Non-pigmented ciliary epithelial cell (primary cell): ENCODE measurements around the gene SLC4A8.
"Not testable (repeated sequence)": the region's sequence is repeated elsewhere in the genome, so short reads cannot be mapped to it uniquely, and the experiment has no call there.

Experiments used
- DNase-seq: peaks from one replicate; pipeline ENCODE4 v3.0.0-alpha.2; 2010; ENCODE audit warnings: low read depth

Gene SLC4A8

DNA sequence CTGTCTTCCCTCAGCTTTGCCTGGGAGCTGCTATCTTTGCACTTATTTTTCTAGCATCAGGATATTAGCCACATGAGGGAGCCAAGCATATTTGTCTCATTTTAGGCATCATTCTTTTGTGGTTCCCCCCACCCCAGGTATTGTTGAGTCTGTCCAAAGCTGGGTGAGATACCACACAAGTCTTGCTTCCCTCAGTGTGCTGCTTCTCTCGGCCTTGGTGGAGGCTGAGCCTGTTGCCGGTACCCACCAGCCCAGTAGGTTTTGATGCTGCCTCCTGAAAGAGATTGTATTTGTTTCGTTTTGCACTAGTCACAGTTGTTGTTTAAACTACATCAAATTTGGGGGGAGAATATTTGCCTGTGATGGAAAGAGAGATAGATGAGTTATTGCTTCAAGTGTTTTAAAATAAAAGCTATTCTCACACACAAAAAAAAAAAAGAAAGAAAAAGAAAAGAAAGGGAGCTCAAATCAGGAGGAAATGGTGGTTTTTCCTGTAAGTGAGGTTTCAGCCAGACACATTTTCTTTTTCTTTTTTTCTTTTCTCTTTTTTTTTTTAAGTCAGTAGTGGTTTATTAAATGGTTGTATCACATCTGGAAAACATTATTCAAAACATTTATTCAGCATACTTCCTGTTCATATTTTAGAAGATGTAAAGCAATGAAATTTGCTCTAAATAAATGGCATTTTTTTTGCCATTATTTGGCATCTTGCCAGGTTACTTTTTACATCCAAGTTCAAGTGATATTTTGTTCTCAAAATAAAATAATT is 58.5 kb downstream of the SLC4A8 start:
- DNase-seq, result no peak

DNA sequence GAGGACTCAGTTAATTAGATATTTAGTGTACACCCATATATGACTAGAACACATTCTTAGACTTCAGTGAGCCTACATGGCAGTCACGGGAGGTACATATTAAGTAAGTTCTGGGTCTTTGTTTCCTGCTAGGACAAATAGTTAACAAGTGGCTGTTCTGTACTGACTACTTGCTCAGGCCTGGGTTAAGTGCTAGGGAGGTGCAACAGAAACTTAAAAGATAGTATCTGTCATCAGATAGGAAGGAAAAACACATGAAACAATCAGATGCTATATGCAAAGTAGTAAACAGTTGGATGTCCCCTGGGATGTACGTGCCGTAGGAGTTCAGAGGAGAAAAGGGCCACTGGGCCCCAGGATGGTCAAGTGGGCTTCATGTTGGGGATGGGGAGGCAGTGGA is 59.5 kb downstream of the SLC4A8 start:
- no peak for DNase-seq

DNA sequence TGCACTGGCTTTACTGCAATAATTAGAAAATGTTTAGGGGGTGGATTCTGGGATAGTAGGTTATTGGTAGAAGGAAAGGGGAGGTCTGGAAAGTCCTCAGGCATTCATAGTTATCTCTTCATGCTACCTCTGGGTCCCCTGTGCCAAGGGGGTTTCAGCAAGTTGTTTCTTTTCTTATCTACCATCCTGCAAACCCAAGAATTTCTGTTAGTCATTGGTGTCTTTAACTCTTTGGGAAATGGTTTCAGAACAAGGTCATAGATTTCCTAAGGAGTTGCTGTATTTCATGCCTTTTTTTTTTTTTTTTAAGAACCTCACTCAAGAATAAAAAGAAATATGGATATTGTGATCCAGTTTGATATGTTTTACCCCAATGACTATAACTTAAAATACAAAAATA is 63.6 kb downstream of the SLC4A8 start:
- no peak for DNase-seq

DNA sequence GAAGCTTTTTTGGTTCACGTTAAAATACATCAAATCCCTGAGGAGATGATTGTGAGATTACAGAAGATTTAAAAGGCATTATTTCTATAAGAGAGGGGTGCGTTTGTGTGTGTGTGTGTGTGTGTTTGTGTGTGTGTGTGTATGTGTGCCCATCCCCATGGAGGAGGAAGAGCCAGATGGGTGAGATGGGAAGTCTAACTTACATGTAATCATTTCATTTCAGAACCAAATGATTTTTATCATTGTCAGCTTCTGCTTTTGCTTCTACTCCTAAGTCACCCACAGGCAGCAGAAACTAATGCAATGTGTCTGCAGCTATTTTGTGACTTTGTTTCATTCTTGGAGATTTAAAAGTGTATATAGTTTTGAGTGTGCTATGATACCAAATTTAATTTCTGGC is 68.7 kb downstream of the SLC4A8 start:
- no peak for DNase-seq

DNA sequence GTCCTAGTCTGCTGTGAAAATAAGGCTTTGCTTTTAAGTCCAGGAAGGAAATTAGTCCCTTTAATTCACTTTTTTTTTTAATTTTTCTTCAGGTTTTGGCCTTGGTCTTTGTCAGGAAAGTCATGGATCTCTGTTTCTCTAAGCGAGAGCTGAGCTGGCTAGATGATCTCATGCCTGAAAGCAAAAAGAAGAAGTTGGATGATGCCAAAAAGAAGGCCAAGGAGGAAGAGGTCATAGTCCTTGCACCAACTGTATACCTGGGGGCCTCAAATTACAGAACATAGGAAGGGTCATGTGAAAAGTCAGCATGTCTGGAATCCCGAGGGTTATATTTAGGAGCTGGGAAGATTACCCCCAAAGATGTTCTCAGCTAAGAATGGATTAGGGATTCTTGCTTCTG is 72.3 kb downstream of the SLC4A8 start:
- no peak for DNase-seq

DNA sequence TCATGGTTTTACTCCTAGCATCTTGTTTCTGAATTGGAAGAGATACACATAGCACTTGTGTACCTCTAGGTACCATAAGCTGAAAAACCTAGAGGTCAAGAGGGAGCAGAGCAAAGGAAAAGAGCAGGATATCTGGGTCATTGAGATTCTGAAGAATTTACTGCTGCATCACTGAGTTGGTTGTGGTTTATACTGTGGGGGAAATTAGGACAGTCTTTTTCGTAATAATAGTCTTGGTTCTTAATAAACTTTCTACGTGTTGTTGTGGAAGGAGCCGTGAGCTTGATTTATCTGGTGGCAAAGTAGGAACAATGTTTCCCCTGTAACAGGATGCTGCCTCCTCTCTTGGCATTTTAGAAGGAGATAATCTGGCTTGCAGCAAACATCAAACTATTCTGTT is 80.2 kb downstream of the SLC4A8 start:
- no peak for DNase-seq

DNA sequence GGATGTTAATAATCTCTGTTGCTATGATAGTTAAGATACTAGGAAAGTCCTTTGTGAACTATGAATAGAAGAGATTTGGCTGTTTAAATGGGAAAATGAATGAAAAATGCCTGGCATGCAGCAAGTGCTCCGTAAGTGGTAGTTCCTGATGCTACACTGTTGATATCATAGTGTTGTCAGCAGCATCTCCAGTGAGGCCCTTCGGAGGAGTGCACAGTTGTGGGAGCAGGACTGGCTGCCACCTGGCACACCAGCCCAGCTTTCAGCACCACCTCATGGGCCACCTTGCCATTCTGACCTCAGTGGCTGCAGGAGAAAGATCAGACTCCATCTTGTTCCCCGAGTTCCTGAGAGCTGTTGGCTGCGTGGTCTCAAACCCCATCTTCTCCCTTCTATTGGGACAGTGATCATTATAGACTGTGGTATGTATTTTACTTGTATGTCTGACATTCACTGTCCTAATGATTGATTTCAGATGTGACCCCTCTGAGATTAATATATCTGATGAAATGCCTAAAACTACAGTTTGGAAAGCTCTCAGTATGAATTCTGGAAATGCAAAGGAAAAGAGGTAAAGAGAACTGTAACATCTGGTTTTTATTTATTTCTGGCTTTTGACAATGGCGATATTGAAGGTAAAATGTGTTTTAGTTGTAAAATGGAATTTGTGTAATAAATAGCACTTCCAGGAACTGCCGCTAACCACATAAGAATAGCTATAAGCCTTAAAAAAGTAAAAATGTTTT is 80.9 kb downstream of the SLC4A8 start:
- DNase-seq, result no peak

DNA sequence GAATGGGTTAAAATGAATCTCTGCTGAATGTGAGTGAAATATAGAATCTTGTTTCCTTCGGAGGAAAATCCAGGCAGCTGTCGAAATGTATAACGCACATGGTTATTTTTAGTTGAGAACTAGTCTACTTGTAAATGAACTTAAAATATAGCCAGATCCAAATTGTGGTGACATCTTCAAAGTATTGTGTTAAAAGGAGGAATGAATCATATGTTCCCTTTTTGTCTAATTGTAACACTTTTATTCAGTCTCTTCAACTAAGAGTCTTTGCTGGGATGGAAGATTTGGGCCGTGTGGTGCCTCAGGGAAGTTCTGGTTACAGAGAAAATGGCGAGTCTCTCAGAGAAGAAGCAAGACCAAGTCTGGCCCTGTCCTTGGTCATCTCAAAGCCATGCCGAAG is 82.5 kb downstream of the SLC4A8 start:
- no peak for DNase-seq

DNA sequence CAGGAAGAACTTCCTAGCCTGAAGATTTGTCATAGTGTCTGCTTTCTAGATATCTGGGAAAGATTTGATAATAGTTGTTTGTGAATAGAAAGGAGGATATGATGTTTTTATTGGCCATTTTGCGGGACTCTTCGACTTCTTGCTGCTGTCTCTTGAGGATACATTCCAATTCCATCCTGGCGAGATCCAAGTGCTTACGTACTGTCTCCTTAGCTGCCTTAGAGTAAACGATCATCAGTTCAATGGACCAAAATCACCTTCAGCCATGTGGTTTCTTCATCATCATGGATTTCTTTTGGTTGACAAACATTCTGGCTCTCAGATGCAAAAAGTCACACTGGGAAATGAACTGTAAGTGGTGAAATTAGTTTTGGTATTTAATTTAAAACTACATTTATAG is 83.7 kb downstream of the SLC4A8 start:
- no peak for DNase-seq

DNA sequence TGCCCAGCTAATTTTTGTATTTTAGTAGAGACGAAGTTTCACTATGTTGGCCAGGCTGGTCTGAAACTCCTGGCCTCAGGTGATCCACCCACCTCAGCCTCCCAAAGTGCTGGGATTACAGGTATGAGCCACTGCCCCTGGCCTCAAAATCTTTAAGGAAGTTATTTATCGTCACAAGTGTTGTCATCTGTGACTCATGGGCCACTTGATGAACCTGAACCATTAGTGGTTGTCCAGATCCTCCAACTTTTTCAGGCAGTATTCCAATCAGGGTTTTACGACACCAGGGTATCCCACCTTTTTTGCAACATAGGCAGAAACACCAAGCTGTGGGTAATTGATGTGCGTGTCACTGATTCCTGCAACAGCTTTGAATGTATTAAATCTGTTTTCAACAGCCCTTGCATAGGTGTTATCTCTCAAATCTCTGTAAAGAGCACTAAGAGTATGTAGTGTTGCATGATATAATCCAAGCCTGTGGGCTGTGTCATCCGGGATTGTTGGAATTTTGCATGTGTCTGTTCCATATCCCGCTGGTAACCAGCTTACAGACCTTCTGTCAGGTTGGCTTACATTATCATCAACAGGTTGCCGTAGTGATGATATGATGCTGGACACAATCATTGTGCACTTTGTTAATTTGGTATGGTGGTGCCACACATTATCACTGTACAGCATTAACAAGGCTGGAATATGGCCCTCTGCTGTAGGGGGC is 87.1 kb downstream of the SLC4A8 start:
- DNase-seq, result no peak

DNA sequence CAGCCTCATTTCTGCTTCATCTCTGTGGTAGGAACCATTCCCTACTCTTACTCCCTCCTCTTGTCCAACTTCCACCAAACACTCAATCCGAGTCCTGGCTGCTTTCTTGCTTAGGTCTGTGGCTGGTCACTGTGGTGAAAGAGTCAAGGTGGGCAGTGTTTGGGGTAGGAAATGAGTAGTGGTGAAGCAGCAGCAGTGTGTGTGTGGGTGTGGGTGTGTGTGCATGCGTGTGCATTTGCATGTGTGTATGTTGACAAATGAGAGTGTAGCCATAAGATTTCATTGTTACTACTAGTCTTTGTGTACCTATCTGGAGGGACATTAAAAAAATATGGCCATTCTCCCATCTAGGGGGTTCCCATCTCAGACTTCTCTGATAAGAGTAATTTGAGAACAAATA is 87.8 kb downstream of the SLC4A8 start:
- no peak for DNase-seq

DNA sequence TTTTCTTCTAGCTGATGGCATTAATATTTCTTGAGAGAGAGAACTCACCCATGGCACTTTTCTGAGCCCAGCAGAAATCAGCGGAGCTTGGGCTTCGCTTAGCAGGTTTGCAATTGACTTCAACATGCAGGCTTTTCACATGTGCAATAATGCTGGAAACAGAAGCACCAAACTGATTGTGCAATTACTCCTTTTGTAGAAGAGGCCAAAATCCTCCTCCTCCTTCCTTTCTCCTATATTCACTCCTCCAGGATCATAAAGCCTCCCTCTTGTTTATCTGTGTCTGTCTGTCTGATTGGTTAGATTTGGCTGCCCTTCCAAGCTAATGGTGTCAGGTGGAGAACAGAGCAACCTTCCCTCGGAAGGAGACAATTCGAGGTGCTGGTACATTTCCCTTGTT is 90.4 kb downstream of the SLC4A8 start:
- not testable (repeated sequence) for DNase-seq

DNA sequence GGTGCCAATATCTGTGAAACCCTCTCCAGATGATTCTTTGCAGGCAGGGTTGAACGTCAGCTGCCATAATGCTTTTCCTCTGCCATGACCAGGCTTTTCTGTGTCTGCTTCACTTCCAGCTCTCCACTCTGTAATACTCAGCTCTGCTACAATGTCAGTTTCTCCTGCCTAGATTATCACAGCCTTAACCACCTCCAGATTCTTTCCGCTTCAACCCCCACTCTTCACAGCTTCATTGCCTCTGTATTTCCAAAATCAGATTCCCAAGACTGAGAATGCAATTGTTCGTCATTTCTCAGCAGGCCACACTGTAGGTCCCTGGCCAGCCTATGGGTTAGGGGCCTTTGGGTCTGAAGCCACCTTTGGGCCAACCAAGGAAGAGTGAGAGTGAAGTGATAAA is 92.7 kb downstream of the SLC4A8 start:
- no peak for DNase-seq

DNA sequence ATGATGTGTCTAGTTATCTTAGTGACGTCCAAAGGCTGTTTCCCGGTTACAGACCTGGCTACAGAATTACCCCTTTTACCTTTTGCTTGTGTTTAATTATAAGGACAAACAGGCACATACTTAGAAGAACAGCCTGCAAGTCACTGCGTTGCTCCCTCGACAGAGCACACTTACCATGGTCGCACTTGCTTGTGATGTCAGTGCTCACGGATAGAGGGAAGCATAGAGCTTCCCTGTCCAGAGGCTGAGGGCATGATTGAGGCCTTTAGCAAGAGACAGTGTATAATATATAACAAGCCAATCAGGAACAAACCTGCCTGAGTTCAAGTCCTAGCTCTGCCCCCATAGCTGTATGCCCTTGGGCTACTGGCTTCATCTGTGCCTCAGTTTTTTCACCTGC is 93.2 kb downstream of the SLC4A8 start:
- DNase-seq, result no peak

DNA sequence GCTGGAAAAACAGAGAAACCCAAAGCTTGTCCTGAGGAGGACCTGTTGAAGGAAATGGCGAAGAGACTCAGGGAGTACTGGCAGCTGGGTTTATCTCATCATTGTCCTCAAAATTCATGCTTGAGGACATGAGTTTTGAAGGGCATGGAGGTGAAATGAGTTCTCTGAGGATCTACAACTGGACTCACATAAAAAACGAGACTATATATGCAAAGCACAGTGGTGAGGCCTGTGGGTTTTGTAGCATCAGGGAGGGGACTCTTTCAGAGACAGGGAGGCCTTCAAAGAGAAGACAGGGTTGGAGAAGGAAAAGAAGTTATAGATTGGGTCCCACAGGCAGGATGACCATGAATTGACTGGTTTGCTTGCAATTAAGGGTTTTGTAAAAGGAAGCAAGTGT is 95.1 kb downstream of the SLC4A8 start:
- no peak for DNase-seq

DNA sequence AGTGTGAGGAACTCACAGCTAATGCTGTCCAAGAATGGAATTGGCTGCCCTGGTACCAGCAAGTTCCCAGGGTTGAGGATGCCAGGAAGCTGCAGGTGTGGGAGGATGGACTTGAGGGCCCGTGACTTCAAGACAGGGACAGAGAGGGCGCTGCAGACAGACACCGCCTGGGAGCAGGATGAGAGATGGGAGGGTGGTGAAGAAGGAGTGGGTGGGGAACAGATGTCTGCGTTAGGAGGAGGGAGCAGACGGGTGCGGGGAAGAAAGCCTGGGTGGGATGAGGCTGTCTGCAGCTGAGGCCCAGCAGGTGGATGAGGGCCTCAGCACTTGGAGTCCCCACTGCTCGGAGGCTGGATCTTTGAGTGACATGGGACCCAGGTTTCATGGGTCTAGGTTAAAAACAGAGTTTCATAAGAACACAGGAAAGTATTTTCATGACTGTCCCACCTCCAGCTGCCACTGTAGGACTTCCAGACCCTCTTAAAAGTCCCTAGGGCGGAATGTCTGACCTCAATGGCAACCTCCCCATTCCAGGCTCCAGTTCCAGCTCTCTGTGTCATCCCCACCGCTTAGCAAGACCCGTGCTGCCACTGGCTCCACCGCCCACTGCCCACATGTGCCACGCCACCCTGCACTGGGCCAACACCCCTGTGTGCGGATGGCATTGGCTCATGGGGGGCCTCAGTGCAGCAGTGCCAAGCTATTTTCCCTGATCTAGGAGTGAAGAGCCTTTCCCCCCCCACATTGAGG is 96.1 kb downstream of the SLC4A8 start:
- DNase-seq, result no peak

DNA sequence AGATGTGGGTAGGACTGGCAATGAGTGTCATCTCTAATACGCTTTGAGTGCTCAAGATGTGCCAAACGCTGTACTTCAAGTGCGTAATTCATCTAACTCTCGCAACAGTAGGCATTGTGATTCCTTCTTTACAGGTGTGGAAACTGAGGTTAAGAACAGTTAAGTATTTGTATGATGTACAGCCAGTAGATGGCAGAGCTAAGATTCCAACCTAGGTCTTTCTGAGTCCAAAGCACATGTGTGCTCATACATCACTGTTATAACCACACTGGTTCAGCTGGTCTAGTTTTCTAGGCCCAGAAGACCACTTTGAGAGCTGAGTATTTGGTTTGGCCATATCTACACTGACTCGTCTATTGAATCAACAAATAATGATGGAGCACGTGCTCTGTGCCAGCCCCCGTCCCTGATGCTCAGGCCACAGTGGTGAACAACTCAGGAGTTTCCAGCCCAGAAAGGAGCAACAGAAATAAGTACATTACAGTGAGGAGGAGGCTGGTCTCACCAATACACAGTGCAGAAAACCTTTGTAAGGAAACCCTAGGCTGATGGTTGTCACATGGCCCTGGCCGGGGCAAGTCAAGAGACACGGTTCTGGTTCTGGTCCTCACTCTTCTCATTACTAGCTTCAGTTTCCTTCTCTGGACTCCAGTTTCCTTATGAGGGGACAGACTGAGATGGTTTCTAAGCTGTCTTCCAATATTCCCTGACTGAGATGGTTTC is 97.1 kb downstream of the SLC4A8 start:
- DNase-seq, result no peak

DNA sequence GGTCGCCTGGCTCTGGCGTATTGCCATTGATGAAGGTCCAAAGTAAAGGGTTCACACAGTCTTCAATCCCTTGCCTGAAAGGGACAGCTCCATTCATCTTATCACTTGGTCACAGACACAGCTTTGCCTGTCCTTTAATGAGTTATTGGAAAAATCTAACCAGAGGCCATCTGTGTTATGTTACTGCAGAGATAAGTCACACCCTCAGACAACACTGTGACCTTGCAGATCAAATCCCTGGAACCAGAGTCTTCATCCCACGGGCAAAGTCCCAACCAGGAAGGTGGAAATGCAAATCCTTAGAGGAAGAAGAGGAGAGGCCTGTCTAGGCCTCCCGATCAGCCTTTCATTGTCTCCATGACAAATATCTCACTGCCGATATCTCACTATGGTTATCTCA is 98.1 kb downstream of the SLC4A8 start:
- no peak for DNase-seq

DNA sequence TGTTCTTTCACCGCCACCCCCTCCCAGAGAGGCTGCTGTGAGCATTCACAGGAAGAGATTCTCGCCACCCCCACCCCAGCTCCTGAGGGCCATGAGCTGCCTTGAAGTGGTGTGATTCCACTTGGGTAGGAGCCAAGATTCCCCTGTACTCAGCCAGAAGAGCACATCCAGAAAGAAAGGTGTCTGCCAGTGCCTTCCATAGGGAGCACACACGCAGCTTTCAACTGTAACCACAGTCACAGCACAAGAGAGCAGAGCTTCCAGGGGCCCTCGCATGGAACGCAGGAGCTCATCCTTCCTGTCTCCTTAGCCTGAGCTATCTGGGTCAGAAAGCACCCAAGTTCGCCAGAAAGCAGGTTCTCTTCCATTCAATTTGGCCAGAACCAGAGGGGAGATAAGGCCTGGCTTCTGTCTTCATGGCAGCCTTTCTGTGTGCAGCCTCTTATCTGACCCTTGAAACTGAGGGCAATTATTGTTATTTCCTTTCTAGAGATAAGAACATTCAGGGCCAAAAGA is 99.8 kb downstream of the SLC4A8 start:
- no peak for DNase-seq

DNA sequence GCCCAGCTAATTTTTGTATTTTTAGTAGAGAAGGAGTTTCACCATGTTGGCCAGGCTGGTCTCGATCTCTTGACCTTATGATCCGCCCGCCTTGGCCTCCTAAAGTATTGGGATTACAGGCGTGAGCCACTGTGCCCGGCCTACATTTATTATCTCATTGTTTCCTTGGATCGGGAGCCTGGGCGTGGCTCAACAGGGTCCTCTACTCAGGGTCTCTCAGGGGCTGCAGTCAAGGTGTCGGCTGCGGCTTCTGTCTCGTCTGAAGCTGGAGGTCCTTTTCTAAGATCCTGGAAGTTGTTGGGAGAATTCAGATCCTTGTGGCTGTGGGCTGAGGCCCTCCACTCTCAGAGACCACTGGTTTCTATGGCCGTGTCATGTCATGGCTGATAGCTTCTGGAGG is 100.9 kb downstream of the SLC4A8 start:
- DNase-seq, result no peak

DNA sequence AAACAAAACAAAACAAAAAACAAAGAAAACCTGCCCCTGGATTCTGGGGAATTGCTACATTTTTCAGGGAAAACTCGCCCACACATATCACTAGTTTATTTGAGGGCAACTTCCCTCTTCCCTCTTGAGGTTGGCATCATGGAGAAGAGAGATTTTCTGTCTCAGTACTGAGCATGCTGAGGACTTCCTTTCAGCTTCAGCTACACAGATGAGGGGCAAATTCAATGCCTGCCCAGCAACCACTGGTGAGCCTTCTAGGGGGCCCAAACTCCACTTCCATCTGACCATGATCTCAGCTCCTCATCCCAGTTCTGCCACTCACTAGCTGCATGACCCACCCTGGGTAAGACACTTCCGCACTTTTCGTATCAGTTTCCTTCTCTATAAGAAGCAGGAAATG is 103.3 kb downstream of the SLC4A8 start:
- no peak for DNase-seq
